Body of pancreas (tissue), 4 donors: Measurements from ENCODE around the gene OGFOD3. TPM values are rescaled to one million over a fixed set of nuclear protein-coding genes. Genes with fewer than 3 reads are reported as not detected.
A peak's percentile ranks its signal among the peaks of the same experiment; 100 is the strongest.

Source experiments
- ATAC-seq: fragments of 150-250 bp; one replicate; pipeline ENCODE4 v1.9.1; 2016
- DNase-seq, 4 donors: peaks; one replicate each; pipeline ENCODE4 v3.0.0-alpha.2; 2019
- H3K27ac ChIP-seq, 4 donors: fragments of 200-600 bp; sonication (generic); 1 replicate in 3 of 4; 2 replicates in 1 of 4; pipeline versions ENCODE4 v1.5.1 to v1.6.1; 2016 to 2019; ENCODE audit warnings: mild to moderate bottlenecking in 1 of 4, mixed read lengths in 1 of 4, moderate library complexity in 1 of 4
- H3K27me3 ChIP-seq, 2 donors: fragments of 200-600 bp; sonication (generic); one replicate each; pipeline ENCODE4 v1.6.0; 2016; ENCODE audit warnings: mild to moderate bottlenecking in 1 of 2
- H3K36me3 ChIP-seq, 2 donors: fragments of 200-600 bp; sonication (generic); replicated peaks in 1 of 2; 2 replicates each; pipeline ENCODE4 v1.5.1; 2016; ENCODE audit warnings: low read depth in 2 of 2; ENCODE audit not compliant: insufficient read depth in 1 of 2
- H3K4me1 ChIP-seq: fragments of 200-600 bp; sonication (generic); one replicate; pipeline ENCODE4 v1.6.0; 2016
- H3K4me3 ChIP-seq, 2 donors: fragments of 200-600 bp; sonication (generic); 1 replicate in 1 of 2; 2 replicates in 1 of 2; pipeline ENCODE4 v1.5.1; 2016 to 2019
- H3K9me3 ChIP-seq, 3 donors: fragments of 200-600 bp; sonication (generic); 1 replicate in 2 of 3; 2 replicates in 1 of 3; pipeline ENCODE4 v1.5.1; 2016
- CTCF ChIP-seq, 7 experiments: fragments of 450-650 bp in 4 of 7; fragments of 200-600 bp in 3 of 7; sonication (generic) in 3 of 7; IDR thresholded peaks; one replicate each; pipeline ENCODE4 v1.5.1; 2016 to 2019; ENCODE audit warnings: antibody characterized with exemption in 7 of 7
- POLR2A ChIP-seq, 3 donors: fragments of 450-650 bp; IDR thresholded peaks; one replicate each; pipeline ENCODE4 v1.6.1; 2016; ENCODE audit warnings: antibody characterized with exemption in 3 of 3, mild to moderate bottlenecking in 2 of 3
- WGBS, 2 donors: methylation state at CpG; one replicate each; pipeline ENCODE4 v1.1.5; 2017; 5-methylcytosine and 5-hydroxymethylcytosine counted together
- intact Hi-C: fragments of 100-400 bp; cut with DNase I; formaldehyde crosslinking; loops from one replicate; pipeline ENCODE4 v1.15.1; 2023
- total RNA-seq, 2 donors: library from RNA; depleted of rRNA; stranded (reverse); fragments of >200 nt; gene quantifications; one replicate each; pipeline ENCODE4 v1.1.0, GENCODE V29; 2016

The OGFOD3 gene
- total RNA-seq, 2 donors from 2014 or later: 16.8 to 40.0 TPM

- H3K4me3 ChIP-seq: no peak overlapping the region
- peaks cover under 1% of the 10 kb centered on the region for H3K4me1 ChIP-seq
- no peak for ATAC-seq
Observed at GRCh38 chr17:82424863-82425159, 6.4 kb upstream of the OGFOD3 start.

DNA sequence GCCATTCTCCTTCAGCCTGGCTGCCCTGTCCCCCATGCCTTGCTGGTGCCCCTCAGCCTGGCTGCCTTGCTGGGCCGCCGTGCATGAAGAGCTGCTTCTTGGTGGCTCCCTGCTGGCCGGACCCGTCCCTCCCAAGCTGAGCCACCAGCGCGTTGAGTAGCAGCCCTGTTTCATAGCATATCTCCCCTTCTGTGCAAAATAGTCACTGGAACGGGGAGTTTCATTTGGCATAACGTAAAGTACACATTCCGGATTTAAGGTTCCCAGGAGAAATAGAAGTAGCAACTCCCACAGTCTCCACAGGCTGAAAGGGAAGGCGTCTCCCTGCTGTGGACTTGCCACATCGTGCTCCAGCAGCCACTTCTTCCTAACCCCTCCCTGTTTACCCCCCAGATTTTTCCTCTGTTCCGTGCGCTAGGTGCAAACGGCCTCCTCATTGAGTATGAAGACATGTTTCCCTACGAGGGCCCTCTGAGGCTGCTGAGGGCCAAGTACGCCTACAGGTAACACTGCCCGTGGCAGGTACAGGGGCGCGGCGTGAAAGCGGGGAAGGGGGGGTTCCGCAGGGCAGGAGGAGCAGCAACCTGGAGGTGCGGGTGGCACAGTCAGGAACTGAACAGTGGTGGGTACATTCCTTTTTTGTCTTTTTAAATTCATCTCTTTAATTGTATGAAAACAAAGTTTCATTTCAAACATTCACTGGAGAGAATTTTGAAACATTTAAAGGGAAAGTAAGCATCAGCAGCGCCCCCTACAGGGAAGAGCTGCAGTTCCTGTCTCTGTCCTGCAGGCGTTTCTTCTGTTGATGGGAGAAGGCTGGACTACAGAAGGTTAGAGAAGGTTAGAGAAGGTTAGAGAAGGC is 5.8 kb upstream of the OGFOD3 start:
- H3K9me3 ChIP-seq: no peaks in the 10 kb centered on the region
- H3K27me3 ChIP-seq: no peaks in the 10 kb centered on the region
- no peak overlapping the region for H3K4me3 ChIP-seq
- ATAC-seq: no peak
- H3K36me3 ChIP-seq: no peaks in the 10 kb centered on the region
- intact Hi-C loops: no loop called here
- TF ChIP-seq POLR2A (IDR thresholded peaks at IDR 0.05) (no peak), CTCF (IDR thresholded peaks at IDR 0.05) (peak in 6 of 7 experiments; percentile 35 to 61 (median 51))
- peaks cover 6% of the 10 kb centered on the region for H3K4me1 ChIP-seq
- H3K27ac ChIP-seq: no peak overlapping the region
- peak in 3 of 4 donors; percentile 46 to 54 (median 50) for DNase-seq
- WGBS, 2 donors: 85 to 90% methylated on average over 24 to 25 of the region's 25 CpGs

More at GRCh38 chr17:82424863-82425159, 6.4 kb upstream of the OGFOD3 start:
- TF ChIP-seq POLR2A (IDR thresholded peaks at IDR 0.05): no peak
- no peak for TF ChIP-seq CTCF (IDR thresholded peaks at IDR 0.05)
- Histone ChIP-seq H3K36me3 (no peaks in the 10 kb centered on the region), H3K27me3 (no peaks in the 10 kb centered on the region), H3K9me3 (no peaks in the 10 kb centered on the region), H3K27ac (no peak overlapping the region)
- intact Hi-C loops: no loop called here
- WGBS, 2 donors: 87 to 93% methylated on average over 2 of the region's 2 CpGs
- no peak for DNase-seq

DNA sequence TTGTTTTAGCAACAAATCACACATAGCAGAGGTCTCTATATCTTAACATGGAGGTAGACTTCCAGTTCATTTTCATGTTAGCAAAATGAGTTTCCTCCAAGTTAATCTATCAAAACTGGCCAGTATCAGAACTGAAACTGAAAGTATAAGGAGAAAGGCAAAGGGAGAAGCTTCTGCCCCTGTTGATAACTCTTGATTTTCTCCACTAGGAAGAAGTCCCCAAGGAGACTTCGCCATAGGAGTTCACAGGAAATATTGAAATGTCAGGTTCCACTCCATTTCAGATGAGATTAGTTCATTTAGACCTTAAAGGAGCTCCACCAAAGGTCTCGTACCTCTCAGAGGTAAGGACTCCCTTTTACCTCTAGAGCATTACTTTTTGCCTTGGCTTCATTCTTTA is 1.2 kb upstream of the OGFOD3 start:
- no peaks in the 10 kb centered on the region for H3K9me3 ChIP-seq
- DNase-seq (no peak), ATAC-seq (no peak)
- TF ChIP-seq CTCF (IDR thresholded peaks at IDR 0.05): no peak
- TF ChIP-seq POLR2A (IDR thresholded peaks at IDR 0.05): no peak
- no peaks in the 10 kb centered on the region for H3K36me3 ChIP-seq
- no peaks in the 10 kb centered on the region for H3K27me3 ChIP-seq
- no peak overlapping the region for H3K4me3 ChIP-seq
- H3K4me1 ChIP-seq: peaks cover 24% of the 10 kb centered on the region
- 91 to 97% methylated on average over 2 of the region's 2 CpGs for WGBS, 2 donors
- intact Hi-C loops: no loop called here
- no peak overlapping the region for H3K27ac ChIP-seq

- H3K27me3 ChIP-seq: no peaks in the 10 kb centered on the region
- no peaks in the 10 kb centered on the region for H3K36me3 ChIP-seq
- TF ChIP-seq CTCF (IDR thresholded peaks at IDR 0.05) (no peak), POLR2A (IDR thresholded peaks at IDR 0.05) (no peak)
- H3K9me3 ChIP-seq: no peaks in the 10 kb centered on the region
- intact Hi-C loops: no loop called here
- no peak for DNase-seq
- no peak for ATAC-seq
- H3K4me3 ChIP-seq: no peak overlapping the region
- peaks cover 36% of the 10 kb centered on the region for H3K4me1 ChIP-seq
- H3K27ac ChIP-seq: no peak overlapping the region
- whole genome bisulfite sequencing, 2 donors: 91% methylated on average over 6 of the region's 6 CpGs
Observed at GRCh38 chr17:82416771-82417170, 1.6 kb downstream of the OGFOD3 start.

- 90 to 92% methylated on average over 4 of the region's 4 CpGs for WGBS, 2 donors
- Histone ChIP-seq H3K36me3 (no peaks in the 10 kb centered on the region), H3K27ac (no peak overlapping the region), H3K9me3 (no peaks in the 10 kb centered on the region), H3K4me3 (no peak overlapping the region), H3K27me3 (no peaks in the 10 kb centered on the region), H3K4me1 (peaks cover 36% of the 10 kb centered on the region)
- intact Hi-C loops: no loop called here
- DNase-seq (no peak), ATAC-seq (no peak)
- TF ChIP-seq POLR2A (IDR thresholded peaks at IDR 0.05): no peak
- no peak for TF ChIP-seq CTCF (IDR thresholded peaks at IDR 0.05)
Observed at GRCh38 chr17:82416264-82416663, 2.1 kb downstream of the OGFOD3 start.
